Measurements from ENCODE around the gene RRAS2. TPM values are rescaled to one million over a fixed set of nuclear protein-coding genes. Genes with fewer than 3 reads are reported as not detected.

Gene RRAS2
- total RNA-seq, 4 donors from 2014 or later: 51.5 to 81.4 (median 66.8) TPM

DNA sequence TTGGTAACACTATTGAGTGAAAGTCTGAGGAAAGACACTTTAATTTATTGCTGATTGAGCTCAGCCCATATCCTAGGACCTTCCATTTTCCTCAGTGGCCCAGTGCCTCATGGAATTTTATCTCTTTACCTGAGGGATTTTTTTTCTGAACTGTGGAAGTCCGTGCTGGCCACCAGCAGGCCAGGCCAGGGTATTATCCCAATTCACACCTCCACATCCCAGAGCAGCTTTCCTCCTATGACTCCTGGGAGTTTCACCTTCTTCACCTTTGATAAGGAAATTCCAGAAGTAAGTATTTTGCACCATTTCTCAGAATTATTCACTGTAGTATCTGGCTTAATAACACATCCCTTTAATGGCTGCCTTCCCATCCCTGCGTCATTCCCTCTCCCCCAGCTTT lies 13.0 kb upstream of the RRAS2 start:
- WGBS, 2 donors: 91 to 96% methylated on average over 2 of the region's 2 CpGs
- H3K4me3 ChIP-seq (replicated peaks in 1 of 3): no peak overlapping the region
- DNase-seq: no peak
- H3K36me3 ChIP-seq: no peaks in the 10 kb centered on the region
- intact Hi-C loops (cut with DNase I): no loop called here
- H3K27me3 ChIP-seq: no peaks in the 10 kb centered on the region
- no peaks in the 10 kb centered on the region for H3K9me3 ChIP-seq
- H3K4me1 ChIP-seq: no peaks in the 10 kb centered on the region
- no peak overlapping the region for H3K27ac ChIP-seq
- TF ChIP-seq, protein P1, sequence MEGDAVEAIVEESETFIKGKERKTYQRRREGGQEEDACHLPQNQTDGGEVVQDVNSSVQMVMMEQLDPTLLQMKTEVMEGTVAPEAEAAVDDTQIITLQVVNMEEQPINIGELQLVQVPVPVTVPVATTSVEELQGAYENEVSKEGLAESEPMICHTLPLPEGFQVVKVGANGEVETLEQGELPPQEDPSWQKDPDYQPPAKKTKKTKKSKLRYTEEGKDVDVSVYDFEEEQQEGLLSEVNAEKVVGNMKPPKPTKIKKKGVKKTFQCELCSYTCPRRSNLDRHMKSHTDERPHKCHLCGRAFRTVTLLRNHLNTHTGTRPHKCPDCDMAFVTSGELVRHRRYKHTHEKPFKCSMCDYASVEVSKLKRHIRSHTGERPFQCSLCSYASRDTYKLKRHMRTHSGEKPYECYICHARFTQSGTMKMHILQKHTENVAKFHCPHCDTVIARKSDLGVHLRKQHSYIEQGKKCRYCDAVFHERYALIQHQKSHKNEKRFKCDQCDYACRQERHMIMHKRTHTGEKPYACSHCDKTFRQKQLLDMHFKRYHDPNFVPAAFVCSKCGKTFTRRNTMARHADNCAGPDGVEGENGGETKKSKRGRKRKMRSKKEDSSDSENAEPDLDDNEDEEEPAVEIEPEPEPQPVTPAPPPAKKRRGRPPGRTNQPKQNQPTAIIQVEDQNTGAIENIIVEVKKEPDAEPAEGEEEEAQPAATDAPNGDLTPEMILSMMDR (IDR thresholded peaks at IDR 0.05): no peak
- TF ChIP-seq POLR2A (IDR thresholded peaks at IDR 0.05): no peak

DNA sequence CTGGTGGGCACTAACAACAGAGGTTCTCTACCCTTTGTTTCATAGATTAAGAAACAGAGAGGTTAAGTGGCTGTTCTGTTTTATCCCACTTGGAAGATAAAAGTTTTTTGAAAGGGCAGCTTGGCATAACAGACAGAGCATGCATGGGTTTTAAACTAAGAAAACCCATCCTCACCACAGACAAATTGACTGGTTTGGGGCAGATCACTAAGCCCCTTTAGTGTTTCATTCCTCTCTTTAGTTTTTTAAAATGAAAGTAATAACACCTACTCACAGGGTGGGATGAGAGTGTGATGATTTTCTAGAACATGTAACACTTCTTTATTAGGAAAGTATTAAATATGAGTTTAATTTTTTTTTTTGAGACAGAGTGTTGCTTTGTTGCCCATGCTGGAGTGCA lies 12.3 kb upstream of the RRAS2 start:
- no peaks in the 10 kb centered on the region for H3K4me1 ChIP-seq
- H3K9me3 ChIP-seq: no peaks in the 10 kb centered on the region
- no peak overlapping the region for H3K27ac ChIP-seq
- DNase-seq: no peak
- H3K36me3 ChIP-seq: no peaks in the 10 kb centered on the region
- intact Hi-C loops (cut with DNase I): no loop called here
- no peak overlapping the region for H3K4me3 ChIP-seq (replicated peaks in 1 of 3)
- H3K27me3 ChIP-seq: no peaks in the 10 kb centered on the region
- TF ChIP-seq POLR2A (IDR thresholded peaks at IDR 0.05): no peak
- TF ChIP-seq, protein P1 (IDR thresholded peaks at IDR 0.05): no peak

DNA sequence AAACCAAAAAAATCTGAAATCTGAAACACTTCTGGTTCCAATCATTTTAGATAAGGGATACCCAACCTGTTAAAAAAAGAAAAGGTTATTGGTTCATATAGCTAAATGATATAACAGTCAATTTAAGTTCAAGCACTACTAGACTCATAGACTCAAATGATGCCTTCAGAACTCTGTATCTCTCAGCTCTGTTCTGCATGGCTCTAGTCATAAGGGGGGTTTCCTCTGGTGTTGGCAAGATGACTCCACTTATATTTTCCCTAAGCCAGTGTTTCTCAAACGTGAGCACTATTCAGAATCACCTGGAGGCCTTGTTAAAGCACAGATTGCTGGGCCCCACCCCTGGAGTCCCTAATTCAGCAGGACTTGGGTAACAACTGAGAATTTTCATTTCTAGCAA lies 11.5 kb upstream of the RRAS2 start:
- Histone ChIP-seq H3K36me3 (no peaks in the 10 kb centered on the region), H3K9me3 (no peaks in the 10 kb centered on the region), H3K4me1 (no peaks in the 10 kb centered on the region), H3K4me3 (replicated peaks in 1 of 3) (no peak overlapping the region), H3K27ac (no peak overlapping the region), H3K27me3 (no peaks in the 10 kb centered on the region)
- DNase-seq: no peak
- 21 to 44% methylated on average over 1 of the region's 1 CpG for WGBS, 2 donors
- TF ChIP-seq, protein P1 (IDR thresholded peaks at IDR 0.05): no peak
- TF ChIP-seq POLR2A (IDR thresholded peaks at IDR 0.05): no peak
- intact Hi-C loops (cut with DNase I): no loop called here

DNA sequence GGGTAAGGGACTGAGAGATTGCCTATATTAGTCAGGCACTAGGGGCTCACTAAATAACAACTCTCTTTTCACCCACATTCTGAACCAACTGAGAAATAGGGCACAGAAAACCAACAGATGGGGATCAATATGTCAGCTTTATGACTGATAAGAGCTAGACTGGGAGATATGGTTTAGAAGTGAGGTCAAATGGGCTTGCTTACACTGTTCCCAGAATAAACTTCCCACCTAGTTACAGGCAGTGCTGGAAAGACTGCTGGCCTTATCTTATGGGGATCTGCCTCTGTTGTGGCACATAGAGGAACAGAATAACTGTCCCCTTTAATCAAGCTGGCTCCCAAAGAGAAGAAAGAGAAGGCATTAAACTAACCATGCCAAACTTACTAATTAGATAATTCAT lies 10.6 kb upstream of the RRAS2 start:
- intact Hi-C loops (cut with DNase I): no loop called here
- no peak overlapping the region for H3K4me3 ChIP-seq (replicated peaks in 1 of 3)
- no peaks in the 10 kb centered on the region for H3K4me1 ChIP-seq
- DNase-seq: no peak
- TF ChIP-seq, protein P1 (IDR thresholded peaks at IDR 0.05): no peak
- no peak for TF ChIP-seq POLR2A (IDR thresholded peaks at IDR 0.05)
- H3K27me3 ChIP-seq: no peaks in the 10 kb centered on the region
- H3K27ac ChIP-seq: no peak overlapping the region
- H3K9me3 ChIP-seq: no peaks in the 10 kb centered on the region
- no peaks in the 10 kb centered on the region for H3K36me3 ChIP-seq

DNA sequence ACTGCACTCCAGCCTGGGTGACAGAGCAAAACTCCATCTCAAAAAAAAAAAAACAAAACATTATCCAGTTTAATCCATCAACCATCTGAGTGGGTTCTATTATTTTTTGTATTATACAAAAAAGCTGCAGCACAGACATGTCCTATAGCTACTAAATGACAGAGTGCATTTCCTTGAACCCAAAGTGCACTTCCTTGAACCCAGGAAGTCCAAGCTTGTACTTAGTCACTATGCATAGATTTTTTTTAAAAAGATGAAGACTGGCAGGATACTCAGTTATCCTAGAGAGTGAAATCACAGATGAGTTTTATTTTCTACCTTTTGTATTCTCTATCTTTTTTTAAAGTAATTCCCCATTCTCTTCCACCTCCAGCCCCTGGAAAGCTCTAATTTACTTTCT lies 8.0 kb upstream of the RRAS2 start:
- no peak overlapping the region for H3K27ac ChIP-seq
- no peak for DNase-seq
- H3K4me1 ChIP-seq: no peaks in the 10 kb centered on the region
- no peaks in the 10 kb centered on the region for H3K9me3 ChIP-seq
- TF ChIP-seq POLR2A (IDR thresholded peaks at IDR 0.05): no peak
- TF ChIP-seq, protein P1 (IDR thresholded peaks at IDR 0.05): no peak
- no peak overlapping the region for H3K4me3 ChIP-seq (replicated peaks in 1 of 3)
- intact Hi-C loops (cut with DNase I): no loop called here
- no peaks in the 10 kb centered on the region for H3K36me3 ChIP-seq
- no peaks in the 10 kb centered on the region for H3K27me3 ChIP-seq
